Left lobe of liver (tissue), 2 donors: ENCODE measurements around the gene SHISA7. TPM values are rescaled to one million over a fixed set of nuclear protein-coding genes. Genes with fewer than 3 reads are reported as not detected.
"Not testable (repeated sequence)": the region's sequence is repeated elsewhere in the genome, so short reads cannot be mapped to it uniquely, and the experiment has no call there.

Experiments
- ATAC-seq: fragments of 200-7000 bp; cut with Tn5 transposase; one replicate; pipeline ENCODE4 v1.9.1; 2020; ENCODE audit warnings: mild to moderate bottlenecking, moderate library complexity
- DNase-seq: peaks from one replicate; pipeline ENCODE4 v3.0.0-alpha.2; 2020; ENCODE audit warnings: low spot score
- total RNA-seq: library from RNA; stranded (reverse); gene quantifications from one replicate; pipeline ENCODE4 v1.2.1, GENCODE V29; 2021
- donor health status: DM: no; HTN: no; CAD: no; lungs with moderate emphysema.
- donor health status: DM: no; HTN: yes; CAD: no.

Gene SHISA7
- total RNA-seq, 1 donor from 2014 or later, result not detected

GRCh38 chr19:55423225-55424005 is 19.7 kb downstream of the SHISA7 start:
- DNase-seq (no peak), ATAC-seq (no peak)

GRCh38 chr19:55421281-55421680 is 21.8 kb downstream of the SHISA7 start:
- not testable (repeated sequence) for ATAC-seq

GRCh38 chr19:55419624-55420236 is 23.4 kb downstream of the SHISA7 start:
- ATAC-seq (no peak), DNase-seq (no peak)

More at GRCh38 chr19:55421281-55421680, 21.8 kb downstream of the SHISA7 start:
- DNase-seq, result not testable (repeated sequence)

GRCh38 chr19:55419103-55419502 is 24.0 kb downstream of the SHISA7 start:
- no peak for ATAC-seq
- DNase-seq, result no peak

- ATAC-seq (peak; percentile 99), DNase-seq (peak; percentile 65)
Observed at GRCh38 chr19:55418185-55418584, 24.9 kb downstream of the SHISA7 start.

GRCh38 chr19:55410168-55410567 is 32.9 kb downstream of the SHISA7 start:
- DNase-seq, result no peak
- ATAC-seq, result no peak

- not testable (repeated sequence) for DNase-seq, ATAC-seq
Observed at GRCh38 chr19:55409179-55409578, 33.9 kb downstream of the SHISA7 start.

- no peak for DNase-seq
- no peak for ATAC-seq
Observed at GRCh38 chr19:55408533-55408872, 34.6 kb downstream of the SHISA7 start.

- DNase-seq, result peak; percentile 98
- ATAC-seq, result peak; percentile 96
Observed at GRCh38 chr19:55407800-55408532, 35.1 kb downstream of the SHISA7 start.

- ATAC-seq, DNase-seq: not testable (repeated sequence)
Observed at GRCh38 chr19:55407550-55407799, 35.6 kb downstream of the SHISA7 start, which contains the start of gene UBE2S. TSS of gene UBE2S (minus strand) at chr19:55407788. CDS start at chr19:55407589, 199 bp downstream.

GRCh38 chr19:55406826-55407549 is 36.1 kb downstream of the SHISA7 start:
- DNase-seq (no peak), ATAC-seq (peak; percentile 10)

- ATAC-seq, result no peak
Observed at GRCh38 chr19:55406091-55406825, 36.8 kb downstream of the SHISA7 start.

GRCh38 chr19:55405638-55406037 is 37.5 kb downstream of the SHISA7 start:
- DNase-seq, result no peak
- no peak for ATAC-seq

More at GRCh38 chr19:55406091-55406825, 36.8 kb downstream of the SHISA7 start:
- DNase-seq, result no peak

- DNase-seq (no peak), ATAC-seq (no peak)
Observed at GRCh38 chr19:55402509-55402908, 40.6 kb downstream of the SHISA7 start.

- DNase-seq, ATAC-seq: not testable (repeated sequence)
Observed at GRCh38 chr19:55401390-55401789, 41.7 kb downstream of the SHISA7 start.

- ATAC-seq (no peak), DNase-seq (no peak)
Observed at GRCh38 chr19:55400281-55401087, 42.6 kb downstream of the SHISA7 start.

- DNase-seq (no peak), ATAC-seq (no peak)
Observed at GRCh38 chr19:55398200-55398925, 44.7 kb downstream of the SHISA7 start.

- no peak for DNase-seq
- no peak for ATAC-seq
Observed at GRCh38 chr19:55392820-55393761, 50.0 kb downstream of the SHISA7 start.
